ENCODE results near the gene CORO2A.

DNA sequence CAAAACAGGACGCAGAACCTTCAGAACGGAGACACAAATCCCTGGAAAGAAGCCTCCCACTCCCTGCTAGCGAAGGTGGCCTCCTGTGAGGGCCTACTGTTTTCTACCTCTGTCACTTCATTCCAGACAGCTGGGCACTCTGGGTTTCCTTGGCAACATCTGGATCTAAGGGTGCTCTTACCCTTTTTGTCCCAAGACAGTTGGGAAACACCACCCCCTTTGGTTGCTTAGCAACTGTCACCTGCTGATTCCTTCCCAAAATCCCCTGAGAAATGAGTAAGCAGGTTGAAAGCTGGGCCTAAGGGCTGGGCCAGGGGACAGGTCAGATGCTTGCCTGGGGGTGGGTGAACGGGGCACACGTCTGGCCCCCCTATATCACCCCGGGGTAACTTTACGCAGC, 106.5 kb downstream of the CORO2A start:
- TF ChIP-seq, protein P1, sequence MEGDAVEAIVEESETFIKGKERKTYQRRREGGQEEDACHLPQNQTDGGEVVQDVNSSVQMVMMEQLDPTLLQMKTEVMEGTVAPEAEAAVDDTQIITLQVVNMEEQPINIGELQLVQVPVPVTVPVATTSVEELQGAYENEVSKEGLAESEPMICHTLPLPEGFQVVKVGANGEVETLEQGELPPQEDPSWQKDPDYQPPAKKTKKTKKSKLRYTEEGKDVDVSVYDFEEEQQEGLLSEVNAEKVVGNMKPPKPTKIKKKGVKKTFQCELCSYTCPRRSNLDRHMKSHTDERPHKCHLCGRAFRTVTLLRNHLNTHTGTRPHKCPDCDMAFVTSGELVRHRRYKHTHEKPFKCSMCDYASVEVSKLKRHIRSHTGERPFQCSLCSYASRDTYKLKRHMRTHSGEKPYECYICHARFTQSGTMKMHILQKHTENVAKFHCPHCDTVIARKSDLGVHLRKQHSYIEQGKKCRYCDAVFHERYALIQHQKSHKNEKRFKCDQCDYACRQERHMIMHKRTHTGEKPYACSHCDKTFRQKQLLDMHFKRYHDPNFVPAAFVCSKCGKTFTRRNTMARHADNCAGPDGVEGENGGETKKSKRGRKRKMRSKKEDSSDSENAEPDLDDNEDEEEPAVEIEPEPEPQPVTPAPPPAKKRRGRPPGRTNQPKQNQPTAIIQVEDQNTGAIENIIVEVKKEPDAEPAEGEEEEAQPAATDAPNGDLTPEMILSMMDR (IDR thresholded peaks at IDR 0.05) = no peak
- TF ChIP-seq EZH2 (IDR thresholded peaks at IDR 0.05) = no peak

Data from neural progenitor cell (in vitro differentiated cells).